CD4-positive, alpha-beta T cell treated with Interleukin-10 for 1 hour (primary cell): ENCODE results near the gene SCGB1C1.

Experiments used
- DNase-seq: peaks from one replicate; pipeline ENCODE4 v3.0.0-alpha.2; 2020

The SCGB1C1 gene

GRCh38 chr11:205221-206001 lies 12.5 kb downstream of the SCGB1C1 start:
- no peak for DNase-seq

- no peak for DNase-seq
Observed at GRCh38 chr11:206002-206384, 13.1 kb downstream of the SCGB1C1 start.

- peak; percentile 26 for DNase-seq
Observed at GRCh38 chr11:206526-207207, 13.8 kb downstream of the SCGB1C1 start.

- DNase-seq, result peak; percentile 98
Observed at GRCh38 chr11:207208-207862, 14.5 kb downstream of the SCGB1C1 start, which contains the start of the genes BET1L and RIC8A. BET1L (minus strand) TSS chr11:207399; CDS start chr11:207321, 78 bp downstream. RIC8A (plus strand) TSS chr11:207708; CDS start chr11:208855, 1,147 bp downstream.

GRCh38 chr11:207863-208180 lies 14.9 kb downstream of the SCGB1C1 start:
- no peak for DNase-seq

- DNase-seq, result peak; percentile 85
Observed at GRCh38 chr11:208181-208916, 15.5 kb downstream of the SCGB1C1 start.

- no peak for DNase-seq
Observed at GRCh38 chr11:208917-209260, 16.0 kb downstream of the SCGB1C1 start.

- DNase-seq, result no peak
Observed at GRCh38 chr11:209275-210121, 16.6 kb downstream of the SCGB1C1 start.

GRCh38 chr11:210122-210802 lies 17.4 kb downstream of the SCGB1C1 start:
- no peak for DNase-seq

- DNase-seq, result no peak
Observed at GRCh38 chr11:210803-211180, 17.9 kb downstream of the SCGB1C1 start.

- DNase-seq, result no peak
Observed at GRCh38 chr11:211295-211694, 18.4 kb downstream of the SCGB1C1 start.

GRCh38 chr11:211741-212140 lies 18.9 kb downstream of the SCGB1C1 start:
- no peak for DNase-seq

GRCh38 chr11:212150-213100 lies 19.5 kb downstream of the SCGB1C1 start:
- no peak for DNase-seq

- DNase-seq, result no peak
Observed at GRCh38 chr11:213111-213510, 20.2 kb downstream of the SCGB1C1 start.

- no peak for DNase-seq
Observed at GRCh38 chr11:214083-214482, 21.2 kb downstream of the SCGB1C1 start.

- DNase-seq, result no peak
Observed at GRCh38 chr11:215581-216037, 22.7 kb downstream of the SCGB1C1 start.

- DNase-seq, result no peak
Observed at GRCh38 chr11:216081-216974, 23.4 kb downstream of the SCGB1C1 start.

GRCh38 chr11:217704-218103 lies 24.8 kb downstream of the SCGB1C1 start:
- DNase-seq, result no peak
